ENCODE measurements around the gene CD274.
"Not testable (repeated sequence)": the region's sequence is repeated elsewhere in the genome, so short reads cannot be mapped to it uniquely, and the experiment has no call there.

The CD274 gene

DNA sequence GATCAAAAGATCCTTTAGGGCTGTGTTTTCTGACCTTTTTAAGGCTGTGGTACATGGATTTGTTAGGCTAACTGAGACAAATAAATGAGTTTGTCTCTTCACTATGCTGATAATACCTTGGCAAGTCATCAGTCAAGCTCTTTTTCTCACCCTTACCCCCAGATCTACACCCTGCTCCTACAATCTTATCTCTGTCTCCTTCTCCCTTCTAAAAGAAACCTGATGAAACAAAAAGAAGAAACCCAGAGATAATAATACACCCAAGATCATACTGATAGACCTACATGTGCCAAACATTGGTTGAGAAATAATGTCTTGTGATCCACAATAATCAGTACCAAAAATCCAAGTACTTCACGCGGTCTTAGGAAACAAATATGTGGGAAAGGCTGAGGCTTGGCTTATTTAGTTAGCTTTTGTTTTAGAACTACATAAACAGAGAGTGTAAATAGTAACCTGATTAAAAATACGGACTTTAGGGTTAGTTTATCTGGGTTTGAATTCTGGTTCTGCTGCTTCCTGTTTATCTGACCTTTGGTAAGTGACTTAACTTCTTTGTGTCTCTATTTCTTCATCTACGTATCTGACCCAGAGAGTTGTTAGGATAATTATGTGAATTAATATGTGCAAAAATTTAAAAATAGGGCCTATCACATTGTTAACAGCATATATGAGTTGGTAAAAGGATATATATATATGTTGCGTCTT lies 35.2 kb downstream of the CD274 start:
- Mint-ChIP-seq H3K27ac (no peak overlapping the region), H3K9me3 (no peaks in the 10 kb centered on the region), H3K36me3 (ENCODE audit: low read depth) (no peaks in the 10 kb centered on the region), H3K4me3 (no peak overlapping the region), H3K4me1 (ENCODE audit: low read depth) (peaks cover 57% of the 10 kb centered on the region), H3K27me3 (no peaks in the 10 kb centered on the region)
- intact Hi-C loops (cut with micrococcal nuclease): no loop called here

DNA sequence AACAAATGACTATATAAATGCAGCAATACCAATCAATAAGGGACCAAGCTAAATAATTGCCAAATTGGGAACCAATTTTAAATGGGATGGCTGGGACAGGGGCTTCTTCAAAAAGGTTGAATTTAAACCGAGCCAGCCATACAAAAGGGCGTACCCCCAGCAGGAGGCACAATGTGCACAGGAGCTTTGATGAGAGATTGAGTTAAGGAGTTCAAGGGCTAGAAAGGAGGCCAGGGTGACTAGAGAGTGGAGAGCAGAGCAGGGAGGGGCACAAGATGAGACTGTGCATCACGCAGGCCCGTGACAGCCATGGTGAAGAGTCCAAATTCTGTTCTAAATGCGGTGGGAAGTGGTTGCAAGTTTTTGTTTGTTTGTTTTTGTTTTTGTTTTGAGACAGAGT lies 36.6 kb downstream of the CD274 start:
- Mint-ChIP-seq H3K9me3 (no peaks in the 10 kb centered on the region), H3K27ac (peak overlapping the region; percentile 89), H3K4me1 (ENCODE audit: low read depth) (peaks cover 54% of the 10 kb centered on the region), H3K4me3 (no peak overlapping the region), H3K27me3 (no peaks in the 10 kb centered on the region), H3K36me3 (ENCODE audit: low read depth) (no peaks in the 10 kb centered on the region)
- intact Hi-C loops (cut with micrococcal nuclease): no loop called here

DNA sequence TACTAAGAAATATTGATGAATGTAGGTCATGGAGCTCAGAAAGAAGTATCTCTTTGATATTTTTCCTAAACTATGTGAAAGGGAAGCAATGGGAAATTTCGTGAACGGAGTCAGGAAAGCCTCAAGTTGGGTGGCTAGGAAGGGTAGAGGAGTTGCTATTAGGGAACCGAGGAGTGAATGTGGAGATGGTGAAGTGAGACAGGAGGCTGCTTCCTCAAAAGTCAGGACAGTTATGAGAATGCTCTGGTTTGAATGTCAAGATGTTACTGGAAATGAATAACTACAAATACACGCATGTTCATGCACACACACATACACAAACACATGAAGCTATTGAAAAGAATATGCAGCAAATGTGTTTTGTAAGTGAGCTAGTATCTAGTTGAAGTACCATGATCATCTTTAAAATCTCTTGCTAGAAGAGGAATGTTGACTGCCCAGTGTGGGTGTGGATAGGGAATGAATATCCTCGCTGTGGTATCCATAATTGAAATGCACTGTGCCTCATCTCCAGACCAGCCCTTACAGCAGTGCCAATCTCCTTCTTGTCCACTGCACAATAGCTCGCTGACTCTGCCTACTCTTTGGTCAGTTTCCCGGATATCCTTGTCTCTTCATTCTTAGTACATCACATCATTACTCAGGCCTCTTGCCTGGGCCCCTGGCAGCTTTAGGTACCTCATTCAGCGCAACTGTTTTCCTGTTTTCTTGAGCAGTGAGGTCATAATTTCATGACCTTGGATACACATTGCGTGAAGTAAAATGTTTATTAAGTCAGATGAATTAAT lies 38.1 kb downstream of the CD274 start:
- H3K36me3 Mint-ChIP-seq (ENCODE audit: low read depth): no peaks in the 10 kb centered on the region
- intact Hi-C loops (cut with micrococcal nuclease): no loop called here
- H3K9me3 Mint-ChIP-seq: no peaks in the 10 kb centered on the region
- no peak overlapping the region for H3K4me3 Mint-ChIP-seq
- H3K4me1 Mint-ChIP-seq (ENCODE audit: low read depth): peaks cover 57% of the 10 kb centered on the region
- H3K27ac Mint-ChIP-seq: peak overlapping the region; percentile 89
- no peaks in the 10 kb centered on the region for H3K27me3 Mint-ChIP-seq

DNA sequence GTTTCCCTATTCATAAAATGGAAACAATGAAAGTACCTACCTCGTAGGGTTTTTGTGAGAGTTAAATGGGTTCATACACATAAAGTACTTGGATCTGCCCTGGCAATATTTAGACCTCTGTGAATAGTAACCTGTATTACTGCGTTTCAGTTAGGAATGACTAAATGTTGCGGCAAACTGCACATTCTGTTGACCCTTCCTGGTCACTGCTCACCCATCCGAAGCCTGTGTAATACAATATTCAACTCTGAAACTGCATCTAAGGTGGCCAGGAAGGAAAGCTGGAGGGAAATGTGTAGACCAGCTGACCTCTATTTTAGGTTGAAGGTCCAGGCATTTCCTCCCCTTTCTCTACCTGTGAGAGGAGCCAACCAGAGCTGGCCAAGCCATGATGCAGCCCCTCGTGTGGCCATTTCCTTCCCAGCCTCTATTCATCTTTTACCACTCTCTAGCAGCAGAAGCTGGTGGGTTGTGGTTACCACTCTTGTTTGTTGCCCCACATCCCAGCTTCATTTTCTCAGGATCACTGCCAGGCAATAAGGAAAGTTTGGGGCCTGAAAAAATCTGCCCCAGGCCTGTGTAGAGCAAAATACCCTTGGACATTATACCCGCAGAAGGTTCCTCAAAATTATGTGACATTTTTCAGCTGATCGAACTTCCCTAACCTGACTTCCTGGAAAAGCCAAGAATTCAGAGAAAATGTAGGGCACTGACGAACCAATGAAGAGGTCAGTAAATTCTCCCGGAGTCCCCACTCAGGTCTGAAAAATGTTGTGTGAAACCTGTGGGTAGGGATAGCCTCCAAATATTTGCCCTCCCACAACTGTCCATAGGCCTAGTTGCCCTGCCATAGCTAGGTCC lies 39.5 kb downstream of the CD274 start:
- no peaks in the 10 kb centered on the region for H3K27me3 Mint-ChIP-seq
- intact Hi-C loops (cut with micrococcal nuclease): loop anchor here (5.0 kb wide), 1 partner anchor 38 kb away; the partner anchor contains the start of gene CD274
- peaks cover 68% of the 10 kb centered on the region for H3K4me1 Mint-ChIP-seq (ENCODE audit: low read depth)

DNA sequence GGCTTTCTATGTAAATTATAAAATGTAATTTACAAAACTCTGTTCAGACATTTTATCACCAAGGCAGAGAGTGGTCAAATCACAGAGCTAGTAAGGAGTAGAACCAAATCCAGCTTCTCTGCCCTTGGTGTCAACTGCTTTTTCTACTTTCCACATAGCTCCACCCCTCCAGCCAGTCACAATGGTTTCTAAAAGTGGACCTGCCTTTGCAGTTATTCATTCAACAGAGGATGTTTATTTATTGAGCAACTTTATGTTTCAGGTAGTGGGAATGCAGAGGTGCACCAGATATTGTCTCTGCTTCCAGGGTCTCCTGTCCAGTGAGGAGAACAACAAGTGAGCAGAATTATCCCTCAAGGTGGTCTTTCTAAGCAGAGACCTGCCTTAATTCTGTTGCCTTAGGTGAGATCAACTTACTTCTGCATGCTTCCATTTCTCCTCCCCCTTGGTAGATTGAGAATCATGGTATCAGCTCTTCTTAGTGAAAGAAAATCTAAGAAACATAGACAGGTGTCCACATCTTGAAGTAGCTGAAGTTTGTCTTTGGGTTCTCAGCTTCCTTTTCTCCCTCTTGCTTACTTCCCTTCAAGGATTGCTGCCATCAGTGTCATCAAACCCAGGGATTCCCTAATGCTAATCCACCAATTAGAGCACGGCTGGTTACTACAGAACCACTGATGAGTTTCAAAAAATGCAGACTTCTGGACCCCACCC lies 42.8 kb downstream of the CD274 start:
- no peaks in the 10 kb centered on the region for H3K36me3 Mint-ChIP-seq (ENCODE audit: low read depth)
- H3K4me1 Mint-ChIP-seq (ENCODE audit: low read depth): peaks cover 66% of the 10 kb centered on the region
- peak overlapping the region; percentile 30 for H3K4me3 Mint-ChIP-seq
- no peaks in the 10 kb centered on the region for H3K9me3 Mint-ChIP-seq
- peak overlapping the region; percentile 81 for H3K27ac Mint-ChIP-seq
- H3K27me3 Mint-ChIP-seq: no peaks in the 10 kb centered on the region
- intact Hi-C loops (cut with micrococcal nuclease): loop anchor here (5.0 kb wide), 1 partner anchor 41 kb away; the partner anchor contains the start of gene CD274

More for the DNA sequence above, 39.5 kb downstream of the CD274 start:
- Mint-ChIP-seq H3K9me3 (no peaks in the 10 kb centered on the region), H3K4me3 (no peak overlapping the region), H3K27ac (peak overlapping the region; percentile 89), H3K36me3 (ENCODE audit: low read depth) (no peaks in the 10 kb centered on the region)

DNA sequence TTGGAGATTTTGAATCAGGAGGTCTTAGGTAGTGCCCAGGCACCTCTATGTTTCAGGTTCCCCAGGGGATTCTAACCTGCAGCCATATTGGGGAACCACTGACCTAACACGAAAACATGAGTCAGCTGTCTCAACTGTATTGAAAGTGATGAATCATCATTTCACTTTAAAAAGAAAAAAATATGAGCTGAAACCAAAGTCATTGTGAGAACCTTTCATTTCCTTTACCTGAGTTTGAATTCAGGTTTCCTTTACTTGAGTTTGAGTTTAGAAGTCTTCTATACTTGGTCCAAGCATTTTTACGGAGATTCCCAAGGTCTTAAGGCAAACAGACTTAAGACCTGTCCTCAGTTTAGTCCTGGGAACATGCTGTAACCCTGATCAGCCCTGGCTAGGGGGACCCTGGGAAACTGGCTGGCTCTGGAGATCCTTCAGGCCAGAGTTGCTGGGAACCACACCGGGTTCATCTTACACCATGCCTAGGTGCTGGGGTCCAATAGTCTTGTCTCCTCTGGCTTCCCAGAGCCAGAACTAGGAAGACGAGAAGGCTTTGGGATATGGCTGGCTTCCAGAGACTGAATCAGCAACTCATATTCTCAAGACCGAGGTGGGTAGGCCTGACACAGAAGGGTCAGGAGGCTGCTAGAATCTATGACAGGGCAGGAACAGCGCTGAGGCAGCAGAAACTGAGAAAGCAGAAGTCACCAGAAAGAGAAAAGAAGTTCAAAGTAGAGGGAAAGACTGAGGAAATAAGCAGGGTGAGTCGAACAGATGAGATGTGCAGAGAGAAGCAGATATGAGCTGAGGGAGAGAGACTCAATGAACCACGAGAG lies 43.6 kb downstream of the CD274 start:
- no peaks in the 10 kb centered on the region for H3K36me3 Mint-ChIP-seq (ENCODE audit: low read depth)
- H3K27me3 Mint-ChIP-seq: peaks cover 1% of the 10 kb centered on the region
- peak overlapping the region; percentile 81 for H3K27ac Mint-ChIP-seq
- H3K9me3 Mint-ChIP-seq: no peaks in the 10 kb centered on the region
- peaks cover 66% of the 10 kb centered on the region for H3K4me1 Mint-ChIP-seq (ENCODE audit: low read depth)
- intact Hi-C loops (cut with micrococcal nuclease): loop anchor here (2.0 to 5.0 kb wide), 2 partner anchors 19 to 42 kb away; partner anchors contain the start of gene CD274
- H3K4me3 Mint-ChIP-seq: peak overlapping the region; percentile 30

DNA sequence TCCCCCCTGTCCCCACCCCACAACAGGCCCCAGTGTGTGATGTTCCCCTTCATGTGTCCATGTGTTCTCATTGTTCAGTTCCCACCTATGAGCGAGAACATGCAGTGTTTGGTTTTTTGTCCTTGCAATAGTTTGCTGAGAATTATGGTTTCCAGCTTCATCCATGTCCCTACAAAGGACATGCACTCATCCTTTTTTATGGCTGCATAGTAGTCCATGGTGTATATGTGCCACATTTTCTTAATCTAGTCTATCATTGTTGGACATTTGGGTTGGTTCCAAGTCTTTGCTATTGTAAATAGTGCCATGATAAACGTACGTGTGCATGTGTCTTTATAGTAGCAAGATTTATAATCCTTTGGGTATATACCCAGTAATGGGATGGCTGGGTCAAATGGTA lies 44.4 kb downstream of the CD274 start:
- peaks cover 64% of the 10 kb centered on the region for H3K4me1 Mint-ChIP-seq (ENCODE audit: low read depth)
- H3K4me3 Mint-ChIP-seq; H3K36me3 Mint-ChIP-seq (ENCODE audit: low read depth); H3K9me3 Mint-ChIP-seq; H3K27me3 Mint-ChIP-seq: not testable (repeated sequence)
- peak overlapping the region; percentile 81 for H3K27ac Mint-ChIP-seq
- intact Hi-C loops (cut with micrococcal nuclease): loop anchor here (2.0 to 5.0 kb wide), 2 partner anchors 18 to 42 kb away; partner anchors contain the start of gene CD274

DNA sequence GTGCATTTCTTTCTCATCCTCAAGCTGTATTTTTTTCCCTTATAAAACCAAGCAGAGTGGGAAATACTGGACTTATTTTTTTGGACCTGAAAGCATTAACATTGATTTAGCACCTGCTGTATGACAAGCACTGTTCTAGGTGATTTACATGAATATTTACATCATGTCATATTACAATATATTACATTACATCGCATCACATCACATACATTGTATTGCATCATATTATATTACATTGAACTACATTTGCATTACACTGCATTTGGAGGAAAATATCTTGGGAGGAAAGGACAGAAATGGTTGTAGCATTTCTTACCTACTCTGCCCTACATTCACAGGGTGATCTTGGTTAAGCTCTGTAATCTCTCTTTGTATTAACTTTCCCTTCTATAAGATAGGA lies 48.8 kb downstream of the CD274 start:
- H3K4me1 Mint-ChIP-seq (ENCODE audit: low read depth): peaks cover 74% of the 10 kb centered on the region
- no peaks in the 10 kb centered on the region for H3K9me3 Mint-ChIP-seq
- H3K27ac Mint-ChIP-seq: peak overlapping the region; percentile 76
- H3K4me3 Mint-ChIP-seq: no peak overlapping the region
- peaks cover 1% of the 10 kb centered on the region for H3K27me3 Mint-ChIP-seq
- intact Hi-C loops (cut with micrococcal nuclease): no loop called here
- no peaks in the 10 kb centered on the region for H3K36me3 Mint-ChIP-seq (ENCODE audit: low read depth)

DNA sequence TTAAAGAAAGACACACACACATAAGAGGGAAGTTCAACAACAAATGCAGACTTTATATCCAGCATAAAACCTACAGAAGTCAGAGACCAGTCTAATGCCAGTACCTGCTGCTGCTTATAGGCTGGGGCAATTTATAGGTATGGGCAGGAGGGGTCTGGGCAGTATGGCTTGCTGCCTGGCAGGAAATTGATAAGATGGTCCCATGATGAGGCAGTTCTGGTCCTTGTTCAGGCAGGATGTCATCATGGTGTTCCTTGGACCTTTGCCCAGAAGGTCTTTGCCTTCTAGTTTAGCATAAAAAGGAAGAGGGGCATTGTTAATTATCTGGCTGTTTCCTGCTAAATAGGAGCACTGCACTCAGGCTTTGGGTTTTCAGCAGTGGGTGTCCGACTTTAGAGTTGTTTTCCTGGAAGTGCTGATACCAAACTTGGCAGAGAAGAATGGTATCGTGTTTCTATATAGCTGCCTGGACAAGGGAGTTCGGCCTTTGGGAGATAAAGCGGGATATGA lies 49.6 kb downstream of the CD274 start:
- Mint-ChIP-seq H3K27me3 (peaks cover 1% of the 10 kb centered on the region), H3K4me1 (ENCODE audit: low read depth) (peaks cover 73% of the 10 kb centered on the region), H3K4me3 (no peak overlapping the region), H3K9me3 (no peaks in the 10 kb centered on the region), H3K27ac (peak overlapping the region; percentile 76), H3K36me3 (ENCODE audit: low read depth) (no peaks in the 10 kb centered on the region)
- intact Hi-C loops (cut with micrococcal nuclease): no loop called here

DNA sequence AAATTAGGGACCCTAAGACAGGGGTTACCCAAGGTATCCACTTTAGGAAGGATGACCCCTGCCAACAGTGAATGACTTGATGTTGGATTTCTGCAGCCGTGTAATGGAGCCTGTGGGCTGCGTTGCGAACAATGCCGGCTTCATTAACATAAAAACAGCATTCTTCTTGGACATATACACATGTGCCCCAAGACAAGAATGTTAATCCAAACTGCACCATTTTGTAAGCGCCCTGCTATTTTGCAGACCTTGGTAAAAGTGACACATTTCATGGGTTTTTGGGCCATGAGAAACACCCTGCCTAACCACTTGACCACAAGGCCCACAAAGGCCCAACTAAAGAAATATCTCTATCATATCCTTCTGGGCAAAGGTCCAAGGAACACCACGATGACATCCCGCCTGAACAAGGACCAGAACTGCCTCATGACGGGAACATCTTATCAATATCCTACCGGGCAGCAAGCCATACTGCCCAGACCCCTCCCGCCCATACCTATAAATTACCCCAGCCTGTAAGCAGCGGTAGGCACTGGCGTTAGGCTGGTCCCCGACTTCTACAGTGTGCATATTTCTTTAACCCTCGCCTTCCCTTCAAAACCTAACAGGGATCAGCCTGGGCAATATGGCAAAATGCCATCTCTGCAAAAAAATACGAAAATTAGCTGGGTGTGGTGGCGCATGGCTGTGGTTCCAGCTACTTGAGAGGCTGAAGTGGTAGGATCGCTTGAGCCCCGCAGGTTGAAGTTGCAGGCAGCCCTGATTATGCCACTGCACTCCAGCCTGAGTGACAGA lies 50.3 kb downstream of the CD274 start:
- Mint-ChIP-seq H3K27me3 (peaks cover 1% of the 10 kb centered on the region), H3K4me3 (no peak overlapping the region), H3K36me3 (ENCODE audit: low read depth) (no peaks in the 10 kb centered on the region), H3K27ac (peak overlapping the region; percentile 76), H3K4me1 (ENCODE audit: low read depth) (peaks cover 76% of the 10 kb centered on the region), H3K9me3 (no peaks in the 10 kb centered on the region)
- intact Hi-C loops (cut with micrococcal nuclease): no loop called here

DNA sequence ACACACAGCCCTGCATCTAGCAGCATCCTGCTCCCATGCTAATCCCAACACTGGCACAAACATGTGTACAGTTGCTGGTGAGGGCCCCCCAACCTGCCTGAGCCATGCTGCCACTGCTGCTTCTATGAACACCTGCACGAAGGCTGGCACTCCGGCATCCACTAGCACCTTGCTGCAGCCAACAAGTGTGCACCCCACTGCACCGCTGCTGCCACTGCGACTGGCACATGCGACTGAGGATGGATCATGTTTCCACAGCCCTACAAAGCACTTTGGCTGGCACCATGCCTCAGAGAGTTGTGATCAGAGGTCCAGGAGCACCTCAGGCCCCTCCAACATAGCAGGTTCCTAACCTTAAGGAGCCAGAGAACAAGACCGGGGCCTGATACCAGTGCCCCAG lies 52.2 kb downstream of the CD274 start:
- Mint-ChIP-seq H3K4me3 (no peak overlapping the region), H3K36me3 (ENCODE audit: low read depth) (no peaks in the 10 kb centered on the region), H3K9me3 (no peaks in the 10 kb centered on the region), H3K27me3 (peaks cover 1% of the 10 kb centered on the region), H3K4me1 (ENCODE audit: low read depth) (peaks cover 81% of the 10 kb centered on the region), H3K27ac (peak overlapping the region; percentile 45)
- intact Hi-C loops (cut with micrococcal nuclease): no loop called here

DNA sequence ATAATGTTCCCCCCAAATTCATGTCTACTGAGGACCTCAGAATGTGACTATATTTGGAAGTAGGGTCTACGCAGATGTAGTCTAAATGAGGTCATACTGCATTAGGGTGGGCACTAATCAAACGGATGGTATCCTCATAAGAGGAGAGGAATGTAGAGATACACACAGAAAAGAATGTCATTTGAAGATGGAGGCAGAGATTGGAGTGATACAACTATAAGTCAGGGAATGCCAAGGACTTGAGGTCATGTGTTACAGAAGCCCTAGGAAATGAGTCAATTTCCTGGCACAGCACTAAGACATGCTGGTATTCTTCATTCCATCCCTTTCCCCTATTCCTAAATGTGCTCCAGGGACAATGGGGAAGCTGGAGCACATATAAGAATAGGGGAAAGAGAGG lies 59.2 kb downstream of the CD274 start:
- intact Hi-C loops (cut with micrococcal nuclease): no loop called here
- Mint-ChIP-seq H3K27ac (peak overlapping the region; percentile 94), H3K9me3 (no peaks in the 10 kb centered on the region), H3K27me3 (no peaks in the 10 kb centered on the region), H3K4me3 (peak overlapping the region; percentile 92), H3K36me3 (ENCODE audit: low read depth) (peaks cover 32% of the 10 kb centered on the region), H3K4me1 (ENCODE audit: low read depth) (peaks cover 81% of the 10 kb centered on the region)

Data from dendritic cell treated with granulocyte-macrophage colony-stimulating factor and Interleukin-4, amounts not matched to agents 40 ng/mL and 50 ng/mL, for 4 days (primary cell).